Measurements from ENCODE around the gene NIM1K. TPM values are rescaled to one million over a fixed set of nuclear protein-coding genes. Genes with fewer than 3 reads are reported as not detected.

Gene NIM1K
- total RNA-seq, 3 donors from 2014 or later (not counting 1 experiment from before 2014, with no cell fraction given), result 0.28 to 0.40 (median 0.36) TPM

GRCh38 chr5:43148417-43148816 lies 43.6 kb upstream of the NIM1K start:
- TF ChIP-seq, protein P1, sequence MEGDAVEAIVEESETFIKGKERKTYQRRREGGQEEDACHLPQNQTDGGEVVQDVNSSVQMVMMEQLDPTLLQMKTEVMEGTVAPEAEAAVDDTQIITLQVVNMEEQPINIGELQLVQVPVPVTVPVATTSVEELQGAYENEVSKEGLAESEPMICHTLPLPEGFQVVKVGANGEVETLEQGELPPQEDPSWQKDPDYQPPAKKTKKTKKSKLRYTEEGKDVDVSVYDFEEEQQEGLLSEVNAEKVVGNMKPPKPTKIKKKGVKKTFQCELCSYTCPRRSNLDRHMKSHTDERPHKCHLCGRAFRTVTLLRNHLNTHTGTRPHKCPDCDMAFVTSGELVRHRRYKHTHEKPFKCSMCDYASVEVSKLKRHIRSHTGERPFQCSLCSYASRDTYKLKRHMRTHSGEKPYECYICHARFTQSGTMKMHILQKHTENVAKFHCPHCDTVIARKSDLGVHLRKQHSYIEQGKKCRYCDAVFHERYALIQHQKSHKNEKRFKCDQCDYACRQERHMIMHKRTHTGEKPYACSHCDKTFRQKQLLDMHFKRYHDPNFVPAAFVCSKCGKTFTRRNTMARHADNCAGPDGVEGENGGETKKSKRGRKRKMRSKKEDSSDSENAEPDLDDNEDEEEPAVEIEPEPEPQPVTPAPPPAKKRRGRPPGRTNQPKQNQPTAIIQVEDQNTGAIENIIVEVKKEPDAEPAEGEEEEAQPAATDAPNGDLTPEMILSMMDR (IDR thresholded peaks at IDR 0.05), result no peak
- intact Hi-C loops (cut with micrococcal nuclease), result no loop called here
- WGBS (ENCODE audit: insufficient coverage), result 100% methylated on average over 1 of the region's 1 CpG

GRCh38 chr5:43149231-43149630 lies 42.8 kb upstream of the NIM1K start:
- Mint-ChIP-seq H3K9me3 (no peaks in the 10 kb centered on the region), H3K4me3 (no peak overlapping the region), H3K27ac (no peak overlapping the region), H3K36me3 (no peaks in the 10 kb centered on the region), H3K27me3 (ENCODE audit: low read depth in 2 of 2) (no peaks in the 10 kb centered on the region), H3K4me1 (peaks cover 11 to 20% of the 10 kb centered on the region in 2 donors)
- H3K4me3 ChIP-seq (ENCODE audit: low read length), result no peak overlapping the region
- H3K27me3 ChIP-seq (ENCODE audit: control insufficient read depth, insufficient read depth, low read length), result no peaks in the 10 kb centered on the region
- intact Hi-C loops (cut with micrococcal nuclease), result no loop called here
- WGBS (ENCODE audit: insufficient coverage), result 95% methylated on average over 7 of the region's 7 CpGs
- H3K27ac ChIP-seq (ENCODE audit: low read length), result no peak overlapping the region
- H3K36me3 ChIP-seq (ENCODE audit: control insufficient read depth, insufficient read depth, low read length), result peaks cover 16% of the 10 kb centered on the region
- H3K4me1 ChIP-seq (ENCODE audit: control insufficient read depth, insufficient read depth, low read length), result no peaks in the 10 kb centered on the region
- ATAC-seq, result no peak
- TF ChIP-seq, protein P1 (IDR thresholded peaks at IDR 0.05), result no peak
- no peaks in the 10 kb centered on the region for H3K9me3 ChIP-seq (ENCODE audit: control insufficient read depth, insufficient read depth, low read length)
- no peak for DNase-seq

More at GRCh38 chr5:43148417-43148816, 43.6 kb upstream of the NIM1K start:
- Mint-ChIP-seq H3K27ac (no peak overlapping the region), H3K27me3 (ENCODE audit: low read depth in 2 of 2) (no peaks in the 10 kb centered on the region), H3K4me3 (no peak overlapping the region), H3K36me3 (no peaks in the 10 kb centered on the region), H3K9me3 (no peaks in the 10 kb centered on the region), H3K4me1 (peaks cover 15 to 22% of the 10 kb centered on the region in 2 donors)
- no peaks in the 10 kb centered on the region for H3K9me3 ChIP-seq (ENCODE audit: control insufficient read depth, insufficient read depth, low read length)
- peaks cover 18% of the 10 kb centered on the region for H3K36me3 ChIP-seq (ENCODE audit: control insufficient read depth, insufficient read depth, low read length)
- DNase-seq (no peak), ATAC-seq (no peak)
- H3K27ac ChIP-seq (ENCODE audit: low read length), result no peak overlapping the region
- no peak overlapping the region for H3K4me3 ChIP-seq (ENCODE audit: low read length)
- H3K4me1 ChIP-seq (ENCODE audit: control insufficient read depth, insufficient read depth, low read length), result no peaks in the 10 kb centered on the region
- H3K27me3 ChIP-seq (ENCODE audit: control insufficient read depth, insufficient read depth, low read length), result no peaks in the 10 kb centered on the region

DNA sequence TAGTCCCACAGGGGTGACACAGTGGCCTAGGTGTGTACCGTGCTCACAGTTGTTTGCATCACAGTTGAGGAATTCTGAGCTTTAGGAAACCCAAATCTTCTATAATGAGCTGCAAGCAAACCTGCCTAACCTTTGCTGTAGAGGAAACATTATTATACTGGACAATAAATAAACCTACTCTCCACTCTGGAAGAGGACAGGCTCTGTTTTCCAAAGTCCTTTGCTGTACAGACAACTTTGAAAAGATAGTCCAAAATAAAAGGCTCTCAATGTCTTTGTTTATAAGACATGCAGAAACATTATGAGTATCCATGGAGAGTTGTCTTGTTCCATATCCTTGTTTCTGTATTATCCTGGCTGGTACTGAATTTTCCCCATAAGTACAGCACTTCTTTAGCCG lies 42.0 kb upstream of the NIM1K start:
- H3K36me3 Mint-ChIP-seq, result no peaks in the 10 kb centered on the region

More for the DNA sequence above, 42.0 kb upstream of the NIM1K start:
- WGBS (ENCODE audit: insufficient coverage), result 100% methylated on average over 2 of the region's 2 CpGs
- peaks cover 5 to 14% of the 10 kb centered on the region in 2 donors for H3K4me1 Mint-ChIP-seq
- Histone ChIP-seq H3K36me3 (ENCODE audit: control insufficient read depth, insufficient read depth, low read length) (peaks cover 15% of the 10 kb centered on the region), H3K27ac (ENCODE audit: low read length) (no peak overlapping the region), H3K27me3 (ENCODE audit: control insufficient read depth, insufficient read depth, low read length) (no peaks in the 10 kb centered on the region), H3K9me3 (ENCODE audit: control insufficient read depth, insufficient read depth, low read length) (no peaks in the 10 kb centered on the region), H3K4me3 (ENCODE audit: low read length) (no peak overlapping the region), H3K4me1 (ENCODE audit: control insufficient read depth, insufficient read depth, low read length) (no peaks in the 10 kb centered on the region)
- no peaks in the 10 kb centered on the region for H3K9me3 Mint-ChIP-seq
- intact Hi-C loops (cut with micrococcal nuclease), result no loop called here
- no peak overlapping the region for H3K4me3 Mint-ChIP-seq
- H3K27me3 Mint-ChIP-seq (ENCODE audit: low read depth in 2 of 2), result no peaks in the 10 kb centered on the region
- H3K27ac Mint-ChIP-seq, result no peak overlapping the region
- ATAC-seq, result no peak
- DNase-seq, result no peak
- TF ChIP-seq, protein P1 (IDR thresholded peaks at IDR 0.05), result no peak

Measured in natural killer cell (primary cell).